DMS 273 treated with DMSO at 0.1 percent for 48 hours (cell line): ENCODE results near the gene DDX39B.
A peak's percentile ranks its signal among the peaks of the same experiment; 100 is the strongest.

Experiments used
- DNase-seq: peaks from one replicate; lab custom pipeline; 2025; lab: John Stamatoyannopoulos, UW

The DDX39B gene

DNA sequence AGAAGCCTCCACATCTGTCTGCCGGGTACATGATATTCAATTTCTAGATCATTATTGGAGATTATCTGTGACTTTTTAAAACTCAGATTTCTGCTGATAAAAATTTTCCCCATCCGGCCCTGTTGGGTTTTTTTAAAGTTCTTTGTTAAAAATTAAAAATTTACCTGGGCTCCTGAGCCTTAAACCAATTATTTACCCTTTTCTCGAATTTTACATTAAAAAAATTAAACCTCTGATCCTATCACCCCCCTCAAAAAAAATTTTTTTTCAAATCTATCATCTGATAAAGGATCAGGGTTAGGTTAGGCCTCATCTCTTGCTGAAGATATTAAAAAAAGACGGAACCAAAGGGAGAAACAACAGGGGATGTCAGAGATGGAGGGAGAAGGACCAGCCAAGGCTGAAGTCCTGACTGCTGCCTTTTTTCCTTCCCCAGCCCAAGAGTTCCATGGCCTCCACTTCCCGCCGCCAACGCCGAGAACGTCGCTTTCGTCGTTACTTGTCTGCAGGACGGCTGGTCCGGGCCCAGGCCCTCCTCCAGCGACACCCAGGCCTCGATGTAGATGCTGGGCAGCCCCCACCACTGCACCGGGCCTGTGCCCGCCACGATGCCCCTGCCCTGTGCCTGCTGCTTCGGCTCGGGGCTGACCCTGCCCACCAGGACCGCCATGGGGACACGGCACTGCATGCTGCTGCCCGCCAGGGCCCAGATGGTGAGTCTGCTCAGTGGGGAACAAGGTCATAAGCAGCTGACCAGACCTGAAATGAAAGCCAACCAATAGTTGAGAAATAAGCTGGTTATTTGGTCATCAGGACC lies 6.1 kb upstream of the DDX39B start:
- no peak for DNase-seq

DNA sequence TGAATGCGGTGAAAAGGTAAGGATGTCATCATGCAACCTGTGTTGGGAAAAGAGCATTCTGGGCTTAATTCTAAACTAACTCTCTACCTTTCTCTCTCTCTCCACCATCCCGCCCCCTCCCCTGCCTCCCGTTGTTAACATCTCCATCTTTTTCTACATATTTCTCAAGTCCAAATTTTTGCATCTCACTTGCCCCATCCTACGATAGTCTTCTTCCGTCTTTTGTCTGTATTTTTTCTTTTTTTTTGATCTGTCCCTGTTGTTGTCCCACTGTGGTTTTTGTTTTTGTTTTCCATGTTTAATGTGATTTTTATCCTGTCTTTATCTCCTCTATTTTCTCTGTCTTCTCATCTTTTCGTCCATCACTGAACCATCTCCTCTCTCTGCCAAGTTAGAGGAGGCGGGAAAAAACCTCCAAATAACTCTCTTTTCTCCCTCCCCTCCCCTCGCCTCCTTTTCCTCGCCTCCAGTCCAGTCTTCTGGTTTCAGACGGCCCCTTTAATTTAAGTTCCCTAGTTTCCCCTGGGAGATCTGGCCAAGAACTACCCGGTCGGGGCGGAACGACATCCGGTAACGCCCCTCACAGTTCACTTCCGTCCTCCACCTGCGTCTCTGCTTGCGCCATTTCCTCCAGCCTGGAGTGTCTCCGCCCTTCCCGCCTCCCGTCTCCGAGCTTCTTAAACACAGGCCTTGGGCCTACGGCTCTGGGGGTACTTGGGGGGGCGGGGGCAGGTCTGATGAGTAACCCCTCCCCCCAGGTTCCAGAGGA lies 5.3 kb upstream of the DDX39B start, which contains the start of gene NFKBIL1:
TSS of gene NFKBIL1 (plus strand) at position 651 of the 769 bp plus-strand sequence. CDS start at position 738, 87 bp downstream.
- peak; percentile 96 for DNase-seq

DNA sequence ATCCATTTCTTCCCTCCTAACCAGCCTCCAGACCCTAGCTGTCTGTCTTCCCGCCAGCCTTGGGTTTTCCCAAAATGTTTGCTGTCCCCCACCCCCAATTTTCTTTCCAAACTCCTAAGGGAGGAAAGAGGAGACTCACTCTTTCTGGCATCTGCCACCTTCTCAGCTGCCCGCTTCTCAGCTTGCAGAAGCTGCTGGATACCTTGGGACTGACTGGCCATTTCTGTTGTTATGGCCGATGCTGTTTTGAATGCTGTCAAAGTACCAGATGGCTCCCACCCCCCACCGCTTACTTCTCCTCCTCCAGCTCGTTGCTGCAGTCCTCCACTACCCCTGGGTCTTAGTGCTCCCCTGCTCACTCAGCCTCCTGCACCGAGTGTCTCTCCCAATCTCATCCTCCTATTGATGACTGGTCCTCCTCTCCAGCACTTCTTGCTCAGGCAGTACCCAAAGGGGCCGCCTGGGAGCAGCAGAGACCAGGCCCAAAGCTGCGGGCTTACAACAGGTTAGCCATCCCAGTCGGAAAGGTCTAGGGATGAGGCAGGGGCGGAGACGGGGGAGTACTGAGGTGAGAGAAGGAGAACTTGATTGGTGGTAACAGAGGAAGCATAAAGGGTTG lies 4.6 kb upstream of the DDX39B start, which contains the start of gene ATP6V1G2:
TSS of gene ATP6V1G2 (minus strand) at position 270 of the 619 bp plus-strand sequence. CDS start at position 221, 49 bp downstream.
- peak; percentile 81 for DNase-seq

DNA sequence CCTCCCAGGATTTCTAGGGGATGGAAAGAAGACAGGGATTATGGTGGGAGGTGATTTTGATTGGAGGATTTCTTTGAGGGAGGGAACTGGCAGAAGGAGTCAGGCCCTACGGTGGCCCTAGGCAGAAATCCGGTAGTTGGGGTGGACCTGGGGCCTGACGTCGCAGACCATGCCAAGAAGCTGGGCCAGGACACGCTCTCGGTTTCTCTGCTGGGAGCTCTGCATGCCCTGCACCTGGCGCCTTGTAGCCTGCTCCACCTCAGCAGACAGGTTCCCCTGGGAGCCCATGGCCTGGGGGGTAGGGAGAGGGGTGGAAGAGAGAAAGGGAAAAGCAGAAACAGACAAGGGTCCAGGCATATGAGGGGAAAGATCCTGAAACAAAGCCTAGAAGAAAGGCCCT lies 3.5 kb upstream of the DDX39B start:
- DNase-seq, result no peak

- DNase-seq, result no peak
These were observed 2.9 kb upstream of the DDX39B start for GRCh38 chr6:31544676-31545075.

- DNase-seq, result no peak
These were observed 1.8 kb upstream of the DDX39B start for GRCh38 chr6:31543639-31544038.

DNA sequence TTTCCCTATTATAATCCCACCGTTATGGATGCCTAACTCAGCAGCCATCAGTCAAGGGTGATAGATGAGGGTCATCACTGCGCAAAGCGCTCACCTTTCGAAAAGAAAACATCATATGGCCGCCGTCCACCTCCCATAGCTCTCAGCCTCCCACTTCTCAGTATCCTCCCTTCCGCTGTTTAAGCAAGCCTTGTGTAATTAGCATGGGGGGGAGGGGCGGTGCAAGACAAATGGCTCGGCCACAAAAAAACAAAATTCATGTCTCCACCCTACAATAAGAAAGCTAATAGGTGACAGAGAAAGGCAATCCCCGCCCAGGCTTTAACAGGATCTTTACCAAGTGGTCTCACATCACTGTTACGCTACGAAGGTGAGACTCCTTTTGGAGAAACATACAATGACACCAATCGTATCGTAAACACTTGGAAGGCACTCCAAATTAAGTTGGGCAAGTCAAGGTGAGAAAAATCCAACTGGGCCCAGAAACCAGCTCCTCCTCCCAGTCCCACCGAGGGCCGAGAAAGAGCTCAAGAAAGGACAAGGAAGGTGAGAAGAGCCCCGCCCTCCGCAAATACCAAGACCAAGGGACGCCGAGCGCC lies 645 bp downstream of the DDX39B start:
- DNase-seq, result peak; percentile 8

GRCh38 chr6:31540640-31541039 lies 1.2 kb downstream of the DDX39B start:
- DNase-seq, result no peak

DNA sequence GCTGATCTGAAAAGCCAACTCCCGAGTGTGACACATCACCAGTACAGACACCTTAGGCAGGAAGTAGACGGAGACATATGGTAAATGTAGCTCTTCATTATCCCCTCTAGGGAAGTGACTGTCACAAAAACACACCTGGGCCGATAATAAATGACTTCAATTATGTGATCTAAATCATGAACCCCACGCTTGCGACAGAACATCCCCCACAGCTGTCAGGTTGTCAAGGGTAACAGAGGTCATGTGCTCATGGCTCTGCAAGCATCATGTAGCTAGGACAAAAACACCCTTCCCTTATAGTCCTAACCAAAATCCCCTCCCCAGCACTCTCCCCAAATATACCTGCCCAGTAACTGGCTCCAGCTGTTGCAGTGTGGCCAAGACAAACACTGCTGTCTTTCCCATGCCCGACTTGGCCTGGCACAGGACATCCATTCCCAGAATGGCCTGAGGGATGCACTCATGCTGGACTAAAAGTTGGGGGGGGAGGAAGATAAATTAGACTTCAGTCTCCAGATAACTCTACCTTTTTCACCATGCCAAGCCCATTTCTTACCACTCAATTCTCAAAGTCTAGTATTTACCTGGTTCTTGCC lies 2.9 kb downstream of the DDX39B start:
- no peak for DNase-seq

- DNase-seq, result no peak
These were observed 6.1 kb downstream of the DDX39B start for GRCh38 chr6:31535538-31536324.

GRCh38 chr6:31534521-31535040 lies 7.2 kb downstream of the DDX39B start:
- no peak for DNase-seq

- DNase-seq, result no peak
These were observed 7.8 kb downstream of the DDX39B start for GRCh38 chr6:31534011-31534410.

GRCh38 chr6:31533455-31533841 lies 8.4 kb downstream of the DDX39B start:
- no peak for DNase-seq

- no peak for DNase-seq
These were observed 9.0 kb downstream of the DDX39B start for GRCh38 chr6:31532644-31533454.

GRCh38 chr6:31531771-31532643 lies 9.8 kb downstream of the DDX39B start:
- DNase-seq, result no peak

GRCh38 chr6:31531162-31531561 lies 10.6 kb downstream of the DDX39B start:
- no peak for DNase-seq

GRCh38 chr6:31530659-31531058 lies 11.1 kb downstream of the DDX39B start:
- no peak for DNase-seq

GRCh38 chr6:31529329-31530150 lies 12.3 kb downstream of the DDX39B start:
- no peak for DNase-seq
